GM10847 (cell line): ENCODE data around the gene ZFP36L2.

Experiments
- POLR2A ChIP-seq: IDR thresholded peaks from 2 replicates; pipeline ENCODE4 v1.6.1; 2011; ENCODE audit not compliant: insufficient read length; ENCODE audit errors: extremely low read depth

ZFP36L2 gene

GRCh38 chr2:43230351-43230885 is 4.0 kb upstream of the ZFP36L2 start:
- TF ChIP-seq POLR2A: no peak

GRCh38 chr2:43228756-43229659 is 2.6 kb upstream of the ZFP36L2 start:
- no peak for TF ChIP-seq POLR2A

DNA sequence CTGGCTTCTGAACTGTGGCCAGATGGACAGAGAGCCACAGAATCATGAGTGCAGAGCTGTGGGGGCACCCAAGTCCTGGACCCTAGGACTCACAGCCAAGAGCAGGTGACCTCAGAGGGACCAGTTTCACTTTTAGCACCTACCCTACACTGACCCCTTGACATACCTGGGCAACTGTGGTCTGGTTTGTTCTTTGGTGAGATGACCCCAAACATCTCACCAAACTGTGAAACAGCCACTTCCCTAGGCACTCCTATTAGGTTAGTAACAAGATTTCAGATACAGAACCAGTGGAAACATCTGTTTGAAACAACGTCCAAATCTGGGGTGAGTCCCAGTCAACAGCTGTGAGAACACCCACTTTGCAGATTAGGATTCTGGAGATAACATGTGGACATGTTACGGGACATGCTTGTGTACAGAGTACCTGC is 1.9 kb upstream of the ZFP36L2 start:
- no peak for TF ChIP-seq POLR2A

DNA sequence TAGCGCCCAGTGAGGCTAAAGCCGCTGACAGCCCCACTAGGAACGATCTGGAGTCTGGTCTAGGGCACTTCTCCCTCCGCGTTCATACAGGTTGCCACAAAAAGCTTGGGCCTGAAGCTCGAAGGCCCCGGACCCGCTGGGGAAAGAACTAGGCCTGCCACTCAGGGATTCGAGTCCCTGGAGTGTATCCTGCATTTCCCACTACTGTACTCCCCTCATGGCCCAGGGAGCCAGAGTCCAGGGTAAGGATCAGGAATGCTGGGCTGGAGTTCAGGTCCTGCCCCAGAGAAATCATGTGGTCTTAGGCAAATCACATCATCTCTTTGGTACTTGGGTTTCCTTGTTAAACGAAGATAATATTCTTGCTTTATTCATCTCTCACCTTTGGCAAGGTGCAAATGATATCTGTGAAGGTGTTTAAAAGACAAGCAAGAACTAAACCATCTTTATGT is 1.4 kb upstream of the ZFP36L2 start:
- no peak for TF ChIP-seq POLR2A

GRCh38 chr2:43226955-43227829 is 786 bp upstream of the ZFP36L2 start:
- no peak for TF ChIP-seq POLR2A

- no peak for TF ChIP-seq POLR2A
Measured at GRCh38 chr2:43225788-43226557, 433 bp downstream of the ZFP36L2 start.

GRCh38 chr2:43225093-43225787 is 1.2 kb downstream of the ZFP36L2 start:
- TF ChIP-seq POLR2A: peak; percentile 4

GRCh38 chr2:43224571-43225092 is 1.8 kb downstream of the ZFP36L2 start:
- TF ChIP-seq POLR2A: peak; percentile 3

DNA sequence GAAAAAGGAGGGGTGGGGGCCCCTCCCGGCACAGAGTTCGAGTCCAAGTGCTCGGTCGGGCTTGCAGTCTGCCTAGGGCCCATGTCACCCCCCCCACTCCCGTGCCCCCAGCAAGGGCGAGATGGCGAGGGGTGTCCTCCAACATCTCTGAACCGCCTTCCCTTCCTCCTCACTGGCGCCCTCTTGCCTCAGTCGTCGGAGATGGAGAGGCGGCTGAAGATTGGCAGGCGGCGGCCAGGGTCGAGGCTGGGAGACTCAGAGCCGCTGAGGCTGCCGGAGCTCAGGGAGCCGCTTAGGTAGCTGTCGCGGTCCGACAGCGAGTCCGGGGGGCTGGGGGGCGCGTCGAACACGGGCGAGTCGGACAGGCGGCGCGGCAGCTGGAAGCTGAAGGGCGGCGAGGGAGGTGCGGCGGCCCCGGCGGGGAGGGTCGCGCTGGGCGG is 2.3 kb downstream of the ZFP36L2 start:
- TF ChIP-seq POLR2A: no peak

GRCh38 chr2:43223521-43224001 is 2.8 kb downstream of the ZFP36L2 start:
- TF ChIP-seq POLR2A: no peak

DNA sequence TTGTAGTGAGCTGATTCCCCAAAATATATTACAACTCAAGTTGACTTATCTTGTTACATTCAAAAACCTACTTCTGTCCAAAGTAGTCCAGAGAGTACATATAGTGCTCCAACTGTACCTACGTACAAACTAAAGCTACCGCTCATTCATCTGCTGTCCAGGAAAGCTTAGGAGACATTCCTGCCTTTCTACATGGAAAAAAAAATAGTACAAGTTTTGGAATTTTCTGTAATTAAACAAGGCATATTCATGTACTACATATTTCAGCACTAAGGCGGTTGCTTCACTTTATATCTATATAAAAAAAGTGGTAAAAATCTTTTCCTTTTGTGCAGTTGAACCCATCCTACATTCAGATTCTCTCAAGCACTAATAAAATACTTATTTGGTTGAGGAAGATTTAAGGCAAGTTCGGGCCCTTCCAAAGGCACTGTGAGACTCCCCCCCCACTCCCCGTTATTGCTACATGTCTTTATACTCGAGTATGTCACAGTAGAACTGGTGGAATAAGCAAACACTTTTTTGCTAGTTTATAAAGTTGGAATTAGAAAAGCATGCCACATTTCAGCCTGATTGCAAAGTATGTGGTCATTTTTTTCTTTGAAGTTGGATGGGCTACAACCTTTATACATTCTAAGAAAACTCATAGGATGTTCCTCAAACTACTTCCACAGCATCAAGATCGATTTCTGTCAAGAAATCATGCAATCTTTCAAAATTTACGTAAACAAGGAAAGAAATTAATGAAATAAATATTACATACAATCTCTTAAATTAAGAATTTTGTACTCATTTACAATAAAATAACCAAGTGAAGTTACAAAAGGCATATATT is 3.7 kb downstream of the ZFP36L2 start:
- no peak for TF ChIP-seq POLR2A

- TF ChIP-seq POLR2A: peak; percentile 27
Measured at GRCh38 chr2:43221763-43222474, 4.5 kb downstream of the ZFP36L2 start.

- TF ChIP-seq POLR2A: no peak
Measured at GRCh38 chr2:43221124-43221762, 5.2 kb downstream of the ZFP36L2 start.
